ENCODE data around the gene STIM2.
"Not testable (repeated sequence)": the region's sequence is repeated elsewhere in the genome, so short reads cannot be mapped to it uniquely, and the experiment has no call there.

STIM2 gene

GRCh38 chr4:26950446-26950845 lies 89.8 kb downstream of the STIM2 start:
- Histone ChIP-seq H3K27ac (ENCODE audit: low read depth, low read length) (no peak overlapping the region), H3K36me3 (ENCODE audit: control insufficient read depth, insufficient read depth, low read length) (no peaks in the 10 kb centered on the region), H3K27me3 (ENCODE audit: control insufficient read depth, insufficient read depth, low read length) (no peaks in the 10 kb centered on the region), H3K9ac (ENCODE audit: low read depth, low read length) (no peak overlapping the region), H3K4me1 (ENCODE audit: control insufficient read depth, insufficient read depth, low read length) (no peaks in the 10 kb centered on the region), H3K4me3 (ENCODE audit: low read depth, low read length) (no peak overlapping the region), H3K9me3 (ENCODE audit: control insufficient read depth, insufficient read depth, low read length) (no peaks in the 10 kb centered on the region)

- Histone ChIP-seq H3K36me3 (ENCODE audit: control insufficient read depth, insufficient read depth, low read length) (no peaks in the 10 kb centered on the region), H3K4me1 (ENCODE audit: control insufficient read depth, insufficient read depth, low read length) (no peaks in the 10 kb centered on the region), H3K9me3 (ENCODE audit: control insufficient read depth, insufficient read depth, low read length) (no peaks in the 10 kb centered on the region), H3K27ac (ENCODE audit: low read depth, low read length) (no peak overlapping the region), H3K27me3 (ENCODE audit: control insufficient read depth, insufficient read depth, low read length) (no peaks in the 10 kb centered on the region), H3K9ac (ENCODE audit: low read depth, low read length) (no peak overlapping the region), H3K4me3 (ENCODE audit: low read depth, low read length) (no peak overlapping the region)
Observed at GRCh38 chr4:26952891-26953290, 92.2 kb downstream of the STIM2 start.

- Histone ChIP-seq H3K27me3 (ENCODE audit: control insufficient read depth, insufficient read depth, low read length) (no peaks in the 10 kb centered on the region), H3K9ac (ENCODE audit: low read depth, low read length) (no peak overlapping the region), H3K9me3 (ENCODE audit: control insufficient read depth, insufficient read depth, low read length) (no peaks in the 10 kb centered on the region), H3K4me3 (ENCODE audit: low read depth, low read length) (no peak overlapping the region), H3K4me1 (ENCODE audit: control insufficient read depth, insufficient read depth, low read length) (no peaks in the 10 kb centered on the region), H3K36me3 (ENCODE audit: control insufficient read depth, insufficient read depth, low read length) (no peaks in the 10 kb centered on the region), H3K27ac (ENCODE audit: low read depth, low read length) (no peak overlapping the region)
Observed at GRCh38 chr4:26953366-26953765, 92.7 kb downstream of the STIM2 start.

GRCh38 chr4:26953770-26954423 lies 93.3 kb downstream of the STIM2 start:
- no peaks in the 10 kb centered on the region for H3K36me3 ChIP-seq (ENCODE audit: control insufficient read depth, insufficient read depth, low read length)
- no peak overlapping the region for H3K27ac ChIP-seq (ENCODE audit: low read depth, low read length)
- H3K27me3 ChIP-seq (ENCODE audit: control insufficient read depth, insufficient read depth, low read length): no peaks in the 10 kb centered on the region
- peaks cover 4% of the 10 kb centered on the region for H3K4me1 ChIP-seq (ENCODE audit: control insufficient read depth, insufficient read depth, low read length)
- no peak overlapping the region for H3K9ac ChIP-seq (ENCODE audit: low read depth, low read length)
- H3K4me3 ChIP-seq (ENCODE audit: low read depth, low read length): no peak overlapping the region
- no peaks in the 10 kb centered on the region for H3K9me3 ChIP-seq (ENCODE audit: control insufficient read depth, insufficient read depth, low read length)

GRCh38 chr4:26955241-26955640 lies 94.6 kb downstream of the STIM2 start:
- H3K27ac ChIP-seq (ENCODE audit: low read depth, low read length): no peak overlapping the region
- H3K4me3 ChIP-seq (ENCODE audit: low read depth, low read length): no peak overlapping the region
- no peak overlapping the region for H3K9ac ChIP-seq (ENCODE audit: low read depth, low read length)
- no peaks in the 10 kb centered on the region for H3K9me3 ChIP-seq (ENCODE audit: control insufficient read depth, insufficient read depth, low read length)
- peaks cover 15% of the 10 kb centered on the region for H3K4me1 ChIP-seq (ENCODE audit: control insufficient read depth, insufficient read depth, low read length)
- no peaks in the 10 kb centered on the region for H3K27me3 ChIP-seq (ENCODE audit: control insufficient read depth, insufficient read depth, low read length)
- no peaks in the 10 kb centered on the region for H3K36me3 ChIP-seq (ENCODE audit: control insufficient read depth, insufficient read depth, low read length)

- Histone ChIP-seq H3K36me3 (ENCODE audit: control insufficient read depth, insufficient read depth, low read length) (no peaks in the 10 kb centered on the region), H3K27ac (ENCODE audit: low read depth, low read length) (peak overlapping the region; percentile 20), H3K9ac (ENCODE audit: low read depth, low read length) (no peak overlapping the region), H3K4me1 (ENCODE audit: control insufficient read depth, insufficient read depth, low read length) (peaks cover 15% of the 10 kb centered on the region), H3K4me3 (ENCODE audit: low read depth, low read length) (no peak overlapping the region), H3K27me3 (ENCODE audit: control insufficient read depth, insufficient read depth, low read length) (no peaks in the 10 kb centered on the region), H3K9me3 (ENCODE audit: control insufficient read depth, insufficient read depth, low read length) (no peaks in the 10 kb centered on the region)
Observed at GRCh38 chr4:26958925-26959653, 98.4 kb downstream of the STIM2 start.

GRCh38 chr4:26959654-26960047 lies 99.0 kb downstream of the STIM2 start:
- H3K36me3 ChIP-seq (ENCODE audit: control insufficient read depth, insufficient read depth, low read length): no peaks in the 10 kb centered on the region
- peak overlapping the region; percentile 20 for H3K27ac ChIP-seq (ENCODE audit: low read depth, low read length)
- peaks cover 15% of the 10 kb centered on the region for H3K4me1 ChIP-seq (ENCODE audit: control insufficient read depth, insufficient read depth, low read length)
- H3K4me3 ChIP-seq (ENCODE audit: low read depth, low read length): no peak overlapping the region
- no peaks in the 10 kb centered on the region for H3K9me3 ChIP-seq (ENCODE audit: control insufficient read depth, insufficient read depth, low read length)
- no peaks in the 10 kb centered on the region for H3K27me3 ChIP-seq (ENCODE audit: control insufficient read depth, insufficient read depth, low read length)
- H3K9ac ChIP-seq (ENCODE audit: low read depth, low read length): no peak overlapping the region

GRCh38 chr4:26962720-26963119 lies 102.1 kb downstream of the STIM2 start:
- Histone ChIP-seq H3K36me3 (ENCODE audit: control insufficient read depth, insufficient read depth, low read length) (no peaks in the 10 kb centered on the region), H3K4me1 (ENCODE audit: control insufficient read depth, insufficient read depth, low read length) (peaks cover 26% of the 10 kb centered on the region), H3K4me3 (ENCODE audit: low read depth, low read length) (no peak overlapping the region), H3K27ac (ENCODE audit: low read depth, low read length) (no peak overlapping the region), H3K9ac (ENCODE audit: low read depth, low read length) (no peak overlapping the region), H3K27me3 (ENCODE audit: control insufficient read depth, insufficient read depth, low read length) (no peaks in the 10 kb centered on the region), H3K9me3 (ENCODE audit: control insufficient read depth, insufficient read depth, low read length) (no peaks in the 10 kb centered on the region)

GRCh38 chr4:26964512-26964911 lies 103.9 kb downstream of the STIM2 start:
- H3K4me3 ChIP-seq (ENCODE audit: low read depth, low read length): no peak overlapping the region
- H3K9me3 ChIP-seq (ENCODE audit: control insufficient read depth, insufficient read depth, low read length): no peaks in the 10 kb centered on the region
- no peak overlapping the region for H3K9ac ChIP-seq (ENCODE audit: low read depth, low read length)
- no peak overlapping the region for H3K27ac ChIP-seq (ENCODE audit: low read depth, low read length)
- H3K27me3 ChIP-seq (ENCODE audit: control insufficient read depth, insufficient read depth, low read length): no peaks in the 10 kb centered on the region
- H3K4me1 ChIP-seq (ENCODE audit: control insufficient read depth, insufficient read depth, low read length): peaks cover 16% of the 10 kb centered on the region
- H3K36me3 ChIP-seq (ENCODE audit: control insufficient read depth, insufficient read depth, low read length): no peaks in the 10 kb centered on the region

GRCh38 chr4:26964994-26965393 lies 104.4 kb downstream of the STIM2 start:
- Histone ChIP-seq H3K9ac (ENCODE audit: low read depth, low read length) (no peak overlapping the region), H3K4me3 (ENCODE audit: low read depth, low read length) (no peak overlapping the region), H3K36me3 (ENCODE audit: control insufficient read depth, insufficient read depth, low read length) (no peaks in the 10 kb centered on the region), H3K9me3 (ENCODE audit: control insufficient read depth, insufficient read depth, low read length) (no peaks in the 10 kb centered on the region), H3K27ac (ENCODE audit: low read depth, low read length) (no peak overlapping the region), H3K4me1 (ENCODE audit: control insufficient read depth, insufficient read depth, low read length) (peaks cover 11% of the 10 kb centered on the region), H3K27me3 (ENCODE audit: control insufficient read depth, insufficient read depth, low read length) (no peaks in the 10 kb centered on the region)

GRCh38 chr4:26975464-26976181 lies 115.0 kb downstream of the STIM2 start:
- H3K9me3 ChIP-seq (ENCODE audit: control insufficient read depth, insufficient read depth, low read length); H3K4me1 ChIP-seq (ENCODE audit: control insufficient read depth, insufficient read depth, low read length); H3K4me3 ChIP-seq (ENCODE audit: low read depth, low read length); H3K27ac ChIP-seq (ENCODE audit: low read depth, low read length); H3K27me3 ChIP-seq (ENCODE audit: control insufficient read depth, insufficient read depth, low read length); H3K9ac ChIP-seq (ENCODE audit: low read depth, low read length); H3K36me3 ChIP-seq (ENCODE audit: control insufficient read depth, insufficient read depth, low read length): not testable (repeated sequence)

Data from HUES48 (cell line).